ENCODE results near the gene MTA3.
"Not testable (repeated sequence)": the region's sequence is repeated elsewhere in the genome, so short reads cannot be mapped to it uniquely, and the experiment has no call there.

MTA3 gene

GRCh38 chr2:42673989-42674579 is 105.7 kb downstream of the MTA3 start:
- DNase-seq: no peak

DNA sequence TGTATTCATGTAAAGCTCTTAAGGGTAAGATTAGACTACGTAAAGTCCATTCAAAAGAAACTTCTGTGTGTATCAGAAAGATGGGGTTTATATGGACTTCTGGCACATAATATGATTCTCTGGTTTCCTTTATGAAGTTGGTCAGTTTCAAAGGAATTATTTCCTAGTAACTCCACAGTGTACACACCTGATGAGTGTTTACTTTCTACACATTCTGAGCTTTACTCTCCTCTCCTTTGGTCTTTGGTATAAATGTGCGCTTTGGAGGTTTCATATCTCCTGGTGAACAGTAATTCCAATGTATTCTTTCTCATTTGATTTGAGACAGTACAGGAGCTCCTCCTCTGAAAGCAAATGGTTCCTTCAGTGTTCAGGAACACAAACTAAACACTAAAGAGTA is 107.4 kb downstream of the MTA3 start:
- DNase-seq: no peak

GRCh38 chr2:42685303-42685702 is 116.9 kb downstream of the MTA3 start:
- no peak for DNase-seq

GRCh38 chr2:42693013-42693615 is 124.7 kb downstream of the MTA3 start:
- DNase-seq: no peak

DNA sequence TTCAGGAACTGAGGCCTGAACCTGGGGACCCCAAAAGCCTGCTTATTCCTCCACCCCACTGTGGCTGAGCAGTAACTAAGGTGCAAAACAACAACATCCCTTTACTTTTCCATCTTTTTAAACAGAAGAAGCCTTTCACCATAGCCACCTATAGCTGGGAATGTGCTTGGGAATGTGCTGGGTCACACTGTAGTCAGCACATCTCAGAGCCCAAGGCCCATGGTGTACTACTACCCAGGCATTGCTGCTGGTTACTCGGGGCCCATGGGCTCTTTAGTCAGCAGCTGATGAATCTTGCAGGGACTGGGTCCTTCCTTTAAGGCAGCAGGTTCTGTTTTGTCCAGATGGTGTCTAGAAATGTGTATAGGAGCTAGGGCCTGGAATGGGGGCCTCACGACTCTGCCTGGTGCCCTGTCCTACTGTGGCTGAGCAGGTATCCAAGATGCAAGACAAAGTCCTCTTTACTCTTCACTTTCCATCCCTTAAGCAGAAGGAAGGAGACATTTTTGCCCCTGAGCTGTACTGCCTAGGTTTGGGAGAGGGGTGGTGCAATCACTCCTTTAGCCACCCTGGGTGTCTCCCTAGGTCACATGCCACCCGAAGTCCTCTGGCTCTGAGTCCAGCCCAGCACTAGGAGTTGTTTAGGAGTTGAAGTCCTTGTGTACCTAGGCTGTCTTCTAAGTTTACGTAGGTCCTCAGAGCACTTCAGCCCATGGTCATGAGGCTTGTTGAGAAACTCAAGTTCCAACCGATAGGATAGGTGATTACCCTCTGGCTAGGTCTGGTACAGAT is 125.5 kb downstream of the MTA3 start:
- no peak for DNase-seq

- no peak for DNase-seq
Observed at GRCh38 chr2:42696987-42697386, 128.6 kb downstream of the MTA3 start.

DNA sequence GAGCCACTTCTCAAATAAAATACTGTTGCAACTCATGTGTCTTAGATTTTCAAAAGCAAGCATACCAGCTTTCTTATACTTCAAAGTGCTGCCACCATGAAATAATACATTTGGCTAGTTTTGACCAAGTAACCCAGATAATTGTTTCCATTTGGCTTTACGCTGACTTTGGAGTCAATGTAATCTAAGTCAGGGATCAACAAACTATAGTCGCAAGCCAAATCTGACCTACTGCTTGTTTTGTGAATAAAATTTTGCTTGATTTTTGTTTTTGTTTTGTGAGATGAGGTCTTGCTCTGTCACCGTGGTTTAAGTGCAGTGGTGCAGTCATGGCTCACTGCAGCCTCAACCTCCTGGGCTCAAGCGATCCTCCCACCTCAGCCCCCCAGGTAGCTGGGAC is 130.5 kb downstream of the MTA3 start:
- DNase-seq: no peak

- DNase-seq: no peak
Observed at GRCh38 chr2:42706836-42707235, 138.4 kb downstream of the MTA3 start.

DNA sequence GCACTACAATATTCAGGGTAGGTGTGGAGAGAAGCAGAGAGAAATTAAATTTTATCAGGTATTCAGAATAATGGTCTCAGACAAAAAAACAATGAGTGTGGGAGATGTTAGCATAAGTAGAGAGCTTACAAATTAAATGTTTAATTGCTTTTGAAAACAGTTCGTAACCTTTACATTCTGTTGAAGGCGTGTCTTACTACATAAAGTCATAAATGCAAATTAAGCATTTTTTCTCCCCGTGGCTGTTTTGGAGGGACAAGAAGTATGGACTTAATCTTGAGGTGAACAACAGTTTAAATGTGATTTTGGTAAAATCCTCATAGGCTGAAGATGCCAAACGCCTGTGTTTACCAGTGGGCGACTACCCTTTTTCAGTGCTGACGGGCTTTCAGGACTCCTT is 139.7 kb downstream of the MTA3 start:
- no peak for DNase-seq

DNA sequence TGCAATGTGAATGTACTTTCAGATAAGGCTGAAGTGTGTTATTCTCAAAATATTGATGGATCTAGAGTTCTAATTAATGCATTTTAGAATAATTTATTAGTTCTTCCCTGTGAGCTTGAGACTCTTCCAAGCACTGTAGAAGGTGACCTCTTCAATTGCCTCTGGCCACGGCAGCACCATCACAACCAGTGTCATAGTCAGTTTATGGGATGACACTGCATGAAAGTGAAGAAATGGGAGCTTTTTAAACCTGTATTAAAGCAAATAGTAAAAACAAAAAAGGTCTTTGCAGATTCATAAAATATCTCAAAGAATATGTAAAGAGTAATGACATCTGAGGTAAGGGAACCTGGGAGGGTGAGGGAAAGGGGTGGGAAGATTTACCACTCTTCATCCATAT is 143.5 kb downstream of the MTA3 start:
- no peak for DNase-seq

DNA sequence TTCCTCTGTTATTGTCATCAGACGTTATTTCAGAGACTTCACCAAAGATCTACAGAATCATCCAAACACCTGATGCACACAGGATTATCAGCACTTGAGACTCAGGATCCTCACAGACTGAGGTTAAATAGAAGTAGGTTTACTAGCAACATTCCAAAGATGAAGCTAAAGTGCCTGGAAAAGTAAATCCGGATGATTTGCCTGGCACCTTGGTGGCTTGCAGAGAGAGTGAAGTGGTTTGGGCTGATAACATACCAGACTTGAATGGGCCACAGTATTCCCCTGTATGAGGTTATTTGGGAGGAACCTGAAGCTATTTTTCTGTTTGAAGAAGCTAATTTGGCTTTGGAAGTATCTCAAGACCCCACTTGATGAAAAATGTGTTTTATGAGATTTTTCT is 144.5 kb downstream of the MTA3 start:
- DNase-seq: no peak

- no peak for DNase-seq
Observed at GRCh38 chr2:42713920-42714319, 145.5 kb downstream of the MTA3 start.

- DNase-seq: no peak
Observed at GRCh38 chr2:42714686-42715085, 146.3 kb downstream of the MTA3 start.

DNA sequence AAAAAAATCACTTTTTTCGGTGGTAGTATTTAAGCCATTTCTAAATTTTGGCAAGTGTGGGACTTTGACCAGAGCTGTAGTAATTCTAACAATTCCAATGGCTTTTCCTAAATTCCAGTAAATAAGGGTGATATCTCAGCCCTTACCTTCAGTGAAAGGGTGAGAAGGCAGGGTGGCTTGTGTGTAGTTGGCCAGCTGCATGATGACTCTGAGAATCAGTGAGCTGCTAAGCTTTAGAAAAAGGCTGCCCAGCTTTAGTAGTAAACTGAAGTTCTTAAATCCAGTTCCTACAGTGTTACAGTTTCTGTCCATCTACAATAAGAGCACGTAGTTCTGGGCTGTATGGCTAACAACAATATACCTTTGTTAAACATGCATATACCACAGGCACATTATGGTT is 153.5 kb downstream of the MTA3 start:
- DNase-seq: no peak

GRCh38 chr2:42722320-42723190 is 154.1 kb downstream of the MTA3 start:
- peak in 1 of 2 donors; percentile 42 for DNase-seq

DNA sequence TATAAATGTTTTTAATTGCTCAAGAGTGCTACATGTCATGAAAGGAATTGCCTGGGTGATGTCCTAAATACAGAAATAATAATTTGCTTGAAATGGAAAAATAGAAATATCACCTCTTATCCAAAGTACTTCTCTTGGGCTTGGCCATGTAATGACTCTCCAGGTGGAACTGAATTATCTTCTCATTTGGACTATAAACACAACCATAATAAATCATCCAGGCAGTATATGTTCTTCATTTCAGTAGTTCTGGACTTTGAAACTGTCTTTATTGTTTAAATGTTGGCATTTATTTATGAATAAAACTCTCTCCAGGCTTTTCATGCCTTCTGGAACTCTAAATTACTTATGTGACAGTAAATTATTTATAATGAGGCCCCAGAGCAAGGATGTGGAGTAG is 155.0 kb downstream of the MTA3 start:
- DNase-seq: no peak

DNA sequence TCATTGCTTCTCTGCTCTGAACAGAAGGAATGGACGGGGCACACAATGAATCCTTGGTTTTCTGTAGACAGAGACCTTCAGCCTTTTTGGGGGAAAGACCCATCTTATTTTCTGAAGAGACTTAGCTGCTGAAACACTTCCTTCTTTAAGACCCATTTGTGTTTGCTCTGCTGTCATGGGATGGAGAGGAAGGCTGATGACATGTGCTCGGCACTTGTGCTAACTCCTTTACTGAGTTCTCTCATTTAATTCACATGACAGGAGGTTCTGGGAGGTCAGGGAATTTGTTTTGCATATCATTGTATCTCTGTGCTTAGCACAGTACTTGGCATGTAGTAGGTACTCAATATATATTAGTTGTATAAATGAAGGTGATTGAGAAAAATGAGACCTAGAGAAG is 156.5 kb downstream of the MTA3 start:
- no peak for DNase-seq

- DNase-seq: no peak
Observed at GRCh38 chr2:42725657-42726056, 157.2 kb downstream of the MTA3 start.

GRCh38 chr2:42726680-42727079 is 158.2 kb downstream of the MTA3 start:
- no peak for DNase-seq

DNA sequence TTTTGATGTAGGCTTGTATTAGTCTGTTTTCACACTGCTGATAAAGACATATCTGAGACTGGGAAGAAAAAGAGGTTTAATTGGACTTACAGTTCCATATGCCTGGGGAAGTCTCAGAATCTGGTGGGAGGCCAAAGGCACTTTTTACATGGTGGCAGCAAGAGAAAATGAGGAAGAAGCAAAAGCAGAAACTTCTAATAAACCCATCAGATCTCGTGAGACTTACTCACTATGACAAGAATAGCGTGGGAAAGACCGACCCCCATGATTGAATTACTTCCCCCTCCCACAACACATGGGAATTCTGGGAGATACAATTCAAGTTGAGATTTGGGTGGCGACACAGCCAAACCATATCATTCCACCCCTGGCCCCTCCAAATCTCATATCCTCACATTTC is 162.9 kb downstream of the MTA3 start:
- DNase-seq: not testable (repeated sequence)

DNA sequence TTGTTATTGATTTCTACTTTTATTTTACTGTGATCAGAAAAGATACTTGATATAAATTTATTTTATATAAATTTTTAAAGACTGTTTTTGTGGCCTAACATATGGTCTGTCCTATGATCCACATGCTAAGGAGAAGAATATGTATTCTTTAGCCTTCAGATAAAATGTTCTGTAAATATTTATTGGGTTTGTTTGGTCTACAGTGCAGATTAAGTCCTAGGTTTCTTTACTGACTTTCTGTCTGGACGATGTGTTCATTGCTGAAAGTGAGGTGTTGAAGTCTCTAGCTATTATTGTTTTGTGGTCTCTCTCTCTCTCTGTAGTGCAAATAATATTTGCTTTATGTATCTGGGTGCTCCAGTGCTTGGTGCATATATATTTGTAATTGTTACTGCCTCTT is 165.4 kb downstream of the MTA3 start:
- no peak for DNase-seq

- no peak for DNase-seq
Observed at GRCh38 chr2:42736598-42737322, 168.3 kb downstream of the MTA3 start.

- no peak for DNase-seq
Observed at GRCh38 chr2:42741140-42741539, 172.7 kb downstream of the MTA3 start.
